GM12878 (cell line): ENCODE measurements around the gene SYTL1. TPM values are rescaled to one million over a fixed set of nuclear protein-coding genes. Genes with fewer than 3 reads are reported as not detected.

Source experiments
- ATAC-seq: fragments of 200-7000 bp; cut with Tn5 transposase; 3 replicates; pipeline ENCODE4 v1.9.1; 2020; ENCODE audit warnings: mild to moderate bottlenecking, moderate library complexity
- BruUV-seq: library from RNA; stranded (reverse); fragments of 400-500 nt; replicated peaks from 2 replicates; lab custom pipeline; 2021; lab: Mats Ljungman, UMichigan
- CTCF ChIA-PET: fragments of 300-600 bp; sonication (Branson Sonifier 250); formaldehyde crosslinking; extraction: SDS; loops from one replicate; lab custom pipeline; 2021; ENCODE audit warnings: inconsistent platforms; lab: Yijun Ruan, JAX
- POLR2A ChIA-PET: fragments of 350-600 bp; formaldehyde crosslinking; extraction: SDS; loops from one replicate; lab custom pipeline; 2021; ENCODE audit warnings: inconsistent platforms; lab: Charles Lee
- RAD21 ChIA-PET: fragments of 300-600 bp; sonication (Branson Sonifier 250); formaldehyde crosslinking; loops from one replicate; lab custom pipeline; 2023; ENCODE audit warnings: antibody characterized with exemption; ENCODE audit not compliant: unreplicated experiment; lab: Charles Lee
- SMC1A ChIA-PET: fragments of 300-600 bp; sonication (Branson Sonifier 250); formaldehyde crosslinking; loops from one replicate; lab custom pipeline; 2023; ENCODE audit not compliant: unreplicated experiment, uncharacterized antibody; lab: Charles Lee
- DNase-seq: peaks from one replicate; pipeline ENCODE4 v3.0.0-alpha.2; 2011; ENCODE audit warnings: low read depth, low spot score
- FAIRE-seq: peaks from 3 replicates; lab custom pipeline; 2011; peaks lifted over from hg19 to GRCh38; lab: Jason Lieb, UNC
- H2AFZ ChIP-seq: 2 replicates; pipeline ENCODE4 v1.6.0; 2011; ENCODE audit warnings: low read depth, low read length, control low read depth; ENCODE audit not compliant: control insufficient read depth
- H3K27ac ChIP-seq: 2 replicates; pipeline ENCODE4 v1.5.1; 2011; ENCODE audit warnings: control low read depth; ENCODE audit not compliant: control insufficient read depth, insufficient read depth
- H3K27me3 ChIP-seq, 2 experiments: replicated peaks in 1 of 2; 2 replicates each; pipeline versions ENCODE4 v1.6.0 to v1.6.1; 2011; ENCODE audit warnings: low read length in 1 of 2; ENCODE audit not compliant: control insufficient read depth in 2 of 2, insufficient read depth in 2 of 2
- H3K36me3 ChIP-seq, 2 experiments: 2 replicates each; pipeline ENCODE4 v1.5.1; 2011; ENCODE audit warnings: low read length in 1 of 2; ENCODE audit not compliant: control insufficient read depth in 2 of 2, insufficient read depth in 2 of 2
- H3K4me1 ChIP-seq: 2 replicates; pipeline ENCODE4 v1.6.1; 2011; ENCODE audit warnings: mild to moderate bottlenecking, low read length, moderate library complexity, mixed read lengths; ENCODE audit not compliant: control insufficient read depth, insufficient read depth
- H3K4me2 ChIP-seq: 2 replicates; pipeline ENCODE4 v1.6.0; 2011; ENCODE audit warnings: control low read depth; ENCODE audit not compliant: control insufficient read depth, insufficient read depth
- H3K4me3 ChIP-seq: fragments of 200-600 bp; sonication (generic); 2 replicates; pipeline ENCODE4 v1.5.1; 2016
- H3K79me2 ChIP-seq: 2 replicates; pipeline ENCODE4 v1.6.0; 2011; ENCODE audit warnings: low read length; ENCODE audit not compliant: control insufficient read depth, insufficient read depth
- H3K9ac ChIP-seq: 2 replicates; pipeline ENCODE4 v1.8.0; 2011; ENCODE audit warnings: low read length, control low read depth, mixed read lengths; ENCODE audit not compliant: control insufficient read depth, insufficient read depth
- H3K9me3 ChIP-seq: replicated peaks from 3 replicates; pipeline ENCODE4 v1.5.1; 2011; ENCODE audit warnings: mild to moderate bottlenecking, low read length; ENCODE audit not compliant: control insufficient read depth, insufficient read depth
- H4K20me1 ChIP-seq: 2 replicates; pipeline ENCODE4 v1.6.0; 2011; ENCODE audit not compliant: control insufficient read depth, insufficient read depth
- FOS ChIP-seq: IDR thresholded peaks from 3 replicates; pipeline ENCODE4 v1.6.1; 2011; ENCODE audit warnings: borderline replicate concordance; ENCODE audit not compliant: insufficient read length; ENCODE audit errors: extremely low read depth
- KDM1A ChIP-seq: fragments of 200-600 bp; sonication (generic); IDR thresholded peaks from 2 replicates; pipeline ENCODE4 v1.6.1; 2016; ENCODE audit warnings: borderline replicate concordance
- MYC ChIP-seq: IDR thresholded peaks from 2 replicates; pipeline ENCODE4 v1.6.1; 2011; ENCODE audit warnings: mild to moderate bottlenecking, low read length, moderate library complexity, inconsistent platforms; ENCODE audit not compliant: insufficient read depth, insufficient replicate concordance, insufficient read length, severe bottlenecking
- NFIC ChIP-seq: IDR thresholded peaks from 2 replicates; pipeline ENCODE4 v1.6.1; 2012; ENCODE audit warnings: low read depth, mild to moderate bottlenecking, inconsistent platforms, low read length, moderate library complexity
- NFYA ChIP-seq: IDR thresholded peaks from 2 replicates; pipeline ENCODE4 v1.6.1; 2011; ENCODE audit warnings: low read depth, mild to moderate bottlenecking, low read length, improper control_type of control experiment, borderline replicate concordance
- RFX5 ChIP-seq: IDR thresholded peaks from 2 replicates; pipeline ENCODE4 v1.6.1; 2011; ENCODE audit warnings: low read depth, low read length, improper control_type of control experiment
- SMARCA5 ChIP-seq: fragments of 450-650 bp; IDR thresholded peaks from 2 replicates; pipeline ENCODE4 v1.6.1; 2017; ENCODE audit warnings: mild to moderate bottlenecking
- SP1 ChIP-seq: IDR thresholded peaks from one replicate; pipeline ENCODE4 v1.6.1; 2011; ENCODE audit warnings: low read depth, low read length
- TARDBP ChIP-seq: IDR thresholded peaks from 2 replicates; pipeline ENCODE4 v1.6.1; 2016; ENCODE audit warnings: borderline replicate concordance
- WGBS: methylation state at CpG from one replicate; pipeline ENCODE4 v1.1.6; 2016; ENCODE audit warnings: low lambda C conversion rate; ENCODE audit not compliant: insufficient replicate concordance, insufficient coverage; ENCODE audit errors: missing lambda C conversion rate; 5-methylcytosine and 5-hydroxymethylcytosine counted together
- in situ Hi-C: fragments of 300-500 bp; cut with MboI; formaldehyde crosslinking; loops from 9 replicates; pipeline ENCODE4 v1.14.3; 2018; ENCODE audit warnings: mixed read lengths
- intact Hi-C: fragments of 100-400 bp; cut with micrococcal nuclease; formaldehyde crosslinking; loops from one replicate; pipeline ENCODE4 v1.14.2; 2022; ENCODE audit not compliant: unreplicated experiment
- polyA plus RNA-seq, 11 experiments: library from polyadenylated mRNA; depleted of rRNA in 4 of 11; unstranded in 6 of 11; stranded (reverse) in 5 of 11; fragments of >200 nt; fragmentation: Nextera tagmentation in 4 of 11; fragmentation: Illumina TruSeq in 1 of 11; extraction: Ambion mirVana in 4 of 11; extraction: Trizol in 1 of 11; gene quantifications; 1 replicate in 1 of 11; 2 replicates in 10 of 11; pipeline versions ENCODE4 v1.2.1 to v1.2.3, GENCODE V29; 2011 to 2016; ENCODE audit warnings: inconsistent platforms in 2 of 11, missing spikeins in 2 of 11, low read depth in 1 of 11
- total RNA-seq, 4 experiments: library from RNA; depleted of rRNA in 3 of 4; stranded (reverse); fragments of >200 nt in 3 of 4; fragmentation: Illumina TruSeq in 1 of 4; extraction: Trizol in 1 of 4; gene quantifications; 2 replicates each; pipeline versions ENCODE4 v1.2.1 to v1.2.3, GENCODE V29; 2013 to 2021

Gene SYTL1
- total and polyA plus RNA-seq, 10 of the 15 experiments (the other 5 are each of a cell fraction or from before 2014, with no cell fraction given): 0.72 to 45.6 (median 14.8) TPM

DNA sequence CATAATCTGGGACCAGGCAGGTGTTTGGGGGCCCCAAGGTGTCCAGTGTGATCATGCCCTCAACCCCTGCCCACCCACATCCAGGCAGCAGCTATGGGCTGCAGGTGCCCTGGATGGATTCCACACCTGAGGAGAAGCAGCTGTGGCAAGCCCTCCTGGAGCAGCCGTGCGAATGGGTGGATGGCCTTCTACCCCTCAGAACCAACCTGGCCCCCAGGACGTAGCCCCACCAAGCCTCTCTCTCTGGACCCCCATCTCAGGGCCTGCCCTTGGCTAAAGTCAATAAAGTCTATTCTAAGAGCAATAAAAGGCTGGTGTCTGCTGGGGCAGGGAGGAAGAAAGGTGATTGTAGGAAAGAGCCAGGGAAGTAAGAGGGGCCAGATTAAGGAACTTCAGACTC, 11.8 kb downstream of the SYTL1 start (continued):
- no peak for TF ChIP-seq NFYA
- TF ChIP-seq NFIC: no peak
- TF ChIP-seq RFX5: no peak
- no peak for TF ChIP-seq MYC
- no peak for TF ChIP-seq FOS
- TF ChIP-seq KDM1A: no peak
- TF ChIP-seq TARDBP: no peak
- no peak for TF ChIP-seq SMARCA5

- H3K9ac ChIP-seq: no peak overlapping the region
- H3K36me3 ChIP-seq: no peaks in the 10 kb centered on the region
- intact Hi-C loops: no loop called here
- H3K4me2 ChIP-seq: no peak overlapping the region
- ChIA-PET SMC1A (interaction anchor here (1.3 to 2.0 kb wide), 4 partner anchors 9 to 36 kb away, joined by 3 to 5 read pairs (median 4); no protein-coding TSS in a partner anchor), RAD21 (interaction anchor here (1.1 to 3.1 kb wide), 4 partner anchors 32 to 256 kb away, joined by 3 to 16 read pairs (median 6); partner anchors contain the start of gene GPR3), CTCF (interaction anchor here (0.7 to 8.7 kb wide), 7 partner anchors 11 to 57 kb away, joined by 3 to 126 read pairs (median 14); partner anchors contain the start of genes GPR3, MAP3K6 and SYTL1), POLR2A (no interaction called here)
- no peak overlapping the region for H3K27ac ChIP-seq
- no peak overlapping the region for H3K4me3 ChIP-seq
- in situ Hi-C loops: no loop called here
- H2AFZ ChIP-seq: no peak overlapping the region
- H3K9me3 ChIP-seq: no peaks in the 10 kb centered on the region
- no peaks in the 10 kb centered on the region; a peak in 1 of 4 replicates for H3K27me3 ChIP-seq
- peaks cover 13% of the 10 kb centered on the region for H3K4me1 ChIP-seq
- no TSS peak for BruUV-seq
- no peaks in the 10 kb centered on the region for H4K20me1 ChIP-seq
- WGBS: 58% methylated on average over 5 of the region's 5 CpGs
- no peaks in the 10 kb centered on the region for H3K79me2 ChIP-seq
- ATAC-seq: no peak
- FAIRE-seq: no peak
- no peak for TF ChIP-seq SP1
- no peak for DNase-seq
Observed at GRCh38 chr1:27355683-27356082, 13.9 kb downstream of the SYTL1 start.
